ENCODE results near the gene KCNQ5. TPM values are rescaled to one million over a fixed set of nuclear protein-coding genes. Genes with fewer than 3 reads are reported as not detected.
A peak's percentile ranks its signal among the peaks of the same experiment; 100 is the strongest.
"Not testable (repeated sequence)": the region's sequence is repeated elsewhere in the genome, so short reads cannot be mapped to it uniquely, and the experiment has no call there.

The KCNQ5 gene
- total RNA-seq, 1 donor from 2014 or later, result 1.7 TPM

DNA sequence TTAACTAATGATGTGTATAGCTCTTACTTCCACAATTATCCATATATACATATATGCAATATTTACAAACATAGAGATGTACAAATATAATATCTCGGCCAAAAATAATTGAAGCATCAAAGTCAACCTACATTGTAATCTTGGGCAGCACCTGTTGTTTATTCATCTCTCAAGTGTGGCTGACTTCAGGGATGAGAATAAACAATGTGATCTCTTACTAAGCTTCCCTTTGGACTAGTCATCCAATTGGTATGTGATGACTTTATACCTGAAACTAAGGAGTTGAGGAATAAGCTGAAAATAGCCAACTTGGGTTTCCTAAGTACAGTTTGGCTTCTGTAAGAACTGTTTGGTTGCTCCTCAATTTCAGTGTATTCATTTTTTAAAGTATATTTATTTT is 346.8 kb downstream of the KCNQ5 start:
- no peak overlapping the region for H3K4me3 ChIP-seq (ENCODE audit: low read depth, low read length)
- DNase-seq (ENCODE audit: low read depth), result peak; percentile 89
- TF ChIP-seq, protein P1, sequence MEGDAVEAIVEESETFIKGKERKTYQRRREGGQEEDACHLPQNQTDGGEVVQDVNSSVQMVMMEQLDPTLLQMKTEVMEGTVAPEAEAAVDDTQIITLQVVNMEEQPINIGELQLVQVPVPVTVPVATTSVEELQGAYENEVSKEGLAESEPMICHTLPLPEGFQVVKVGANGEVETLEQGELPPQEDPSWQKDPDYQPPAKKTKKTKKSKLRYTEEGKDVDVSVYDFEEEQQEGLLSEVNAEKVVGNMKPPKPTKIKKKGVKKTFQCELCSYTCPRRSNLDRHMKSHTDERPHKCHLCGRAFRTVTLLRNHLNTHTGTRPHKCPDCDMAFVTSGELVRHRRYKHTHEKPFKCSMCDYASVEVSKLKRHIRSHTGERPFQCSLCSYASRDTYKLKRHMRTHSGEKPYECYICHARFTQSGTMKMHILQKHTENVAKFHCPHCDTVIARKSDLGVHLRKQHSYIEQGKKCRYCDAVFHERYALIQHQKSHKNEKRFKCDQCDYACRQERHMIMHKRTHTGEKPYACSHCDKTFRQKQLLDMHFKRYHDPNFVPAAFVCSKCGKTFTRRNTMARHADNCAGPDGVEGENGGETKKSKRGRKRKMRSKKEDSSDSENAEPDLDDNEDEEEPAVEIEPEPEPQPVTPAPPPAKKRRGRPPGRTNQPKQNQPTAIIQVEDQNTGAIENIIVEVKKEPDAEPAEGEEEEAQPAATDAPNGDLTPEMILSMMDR (conservative IDR thresholded peaks at IDR 0.05; ENCODE audit: low read depth, low read length), result no peak

DNA sequence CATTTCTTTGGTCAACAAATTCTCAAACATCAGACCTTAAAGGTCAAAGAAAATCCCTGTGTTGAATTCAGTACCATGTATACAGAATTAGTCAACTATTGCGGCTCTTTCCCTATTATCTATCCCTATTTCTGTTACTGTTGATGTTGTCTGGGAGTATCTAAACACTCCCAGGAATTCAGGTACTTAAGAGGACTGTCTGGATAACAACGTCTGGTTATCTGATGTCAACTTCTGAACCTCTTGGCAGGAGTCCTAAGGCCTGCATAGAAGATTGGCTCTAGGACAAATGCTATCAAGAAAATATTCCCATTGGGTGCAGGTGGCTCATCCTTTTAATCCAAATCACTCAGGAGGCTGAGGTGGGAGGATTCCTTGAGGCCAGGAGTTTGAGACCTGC is 347.8 kb downstream of the KCNQ5 start:
- TF ChIP-seq, protein P1 (conservative IDR thresholded peaks at IDR 0.05; ENCODE audit: low read depth, low read length), result no peak
- H3K4me3 ChIP-seq (ENCODE audit: low read depth, low read length), result no peak overlapping the region
- DNase-seq (ENCODE audit: low read depth), result no peak

DNA sequence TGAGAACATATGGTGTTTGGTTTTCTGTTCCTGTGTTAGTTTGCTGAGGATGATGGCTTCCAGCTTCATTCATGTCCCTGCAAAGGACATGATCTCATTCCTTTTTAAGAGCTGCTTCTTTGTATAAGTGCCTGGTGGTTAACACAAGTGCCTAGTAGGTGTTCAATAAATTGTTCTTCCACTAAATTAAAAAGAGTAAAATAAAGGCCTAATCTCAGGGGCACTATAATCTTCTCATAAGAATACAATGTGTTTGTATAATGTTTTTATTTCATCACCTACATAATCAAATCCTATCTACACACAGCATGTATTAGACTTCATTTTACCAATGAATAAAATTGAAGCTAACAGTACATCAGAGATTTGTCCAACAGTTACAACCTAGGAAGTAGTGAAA is 350.7 kb downstream of the KCNQ5 start:
- TF ChIP-seq, protein P1 (conservative IDR thresholded peaks at IDR 0.05; ENCODE audit: low read depth, low read length), result no peak
- H3K4me3 ChIP-seq (ENCODE audit: low read depth, low read length), result no peak overlapping the region
- DNase-seq (ENCODE audit: low read depth), result no peak

GRCh38 chr6:72974276-72974675 is 352.4 kb downstream of the KCNQ5 start:
- DNase-seq (ENCODE audit: low read depth), result no peak
- no peak overlapping the region for H3K4me3 ChIP-seq (ENCODE audit: low read depth, low read length)
- TF ChIP-seq, protein P1 (conservative IDR thresholded peaks at IDR 0.05; ENCODE audit: low read depth, low read length), result no peak

- TF ChIP-seq, protein P1 (conservative IDR thresholded peaks at IDR 0.05; ENCODE audit: low read depth, low read length), result no peak
- DNase-seq (ENCODE audit: low read depth), result no peak
- H3K4me3 ChIP-seq (ENCODE audit: low read depth, low read length), result no peak overlapping the region
Observed at GRCh38 chr6:72975352-72975752, 353.5 kb downstream of the KCNQ5 start.

DNA sequence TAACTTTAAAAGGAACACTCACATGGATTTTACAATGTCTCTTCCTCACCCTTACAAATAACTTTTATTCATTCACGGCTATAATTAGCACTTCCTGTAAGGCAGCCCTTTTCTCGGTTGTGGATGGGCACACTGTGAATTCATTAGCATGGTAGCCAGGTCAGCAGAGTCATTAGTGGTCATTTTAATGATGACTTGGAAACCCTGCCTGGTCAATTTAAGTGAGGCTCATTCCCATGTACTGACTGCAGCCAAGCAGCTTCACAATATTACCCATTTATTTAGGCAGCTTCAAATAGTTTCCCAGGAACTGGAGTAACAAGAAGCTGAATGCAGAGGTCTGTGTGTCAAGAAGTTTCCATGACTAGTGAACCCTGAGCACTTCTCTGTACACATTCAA is 354.6 kb downstream of the KCNQ5 start:
- TF ChIP-seq, protein P1 (conservative IDR thresholded peaks at IDR 0.05; ENCODE audit: low read depth, low read length), result no peak
- no peak for DNase-seq (ENCODE audit: low read depth)
- H3K4me3 ChIP-seq (ENCODE audit: low read depth, low read length), result no peak overlapping the region

- no peak for DNase-seq (ENCODE audit: low read depth)
- TF ChIP-seq, protein P1 (conservative IDR thresholded peaks at IDR 0.05; ENCODE audit: low read depth, low read length), result no peak
- H3K4me3 ChIP-seq (ENCODE audit: low read depth, low read length), result no peak overlapping the region
Observed at GRCh38 chr6:72977114-72977513, 355.2 kb downstream of the KCNQ5 start.

GRCh38 chr6:72978808-72979207 is 356.9 kb downstream of the KCNQ5 start:
- not testable (repeated sequence) for H3K4me3 ChIP-seq (ENCODE audit: low read depth, low read length); DNase-seq (ENCODE audit: low read depth)

- H3K4me3 ChIP-seq (ENCODE audit: low read depth, low read length); DNase-seq (ENCODE audit: low read depth): not testable (repeated sequence)
Observed at GRCh38 chr6:72984189-72984831, 362.4 kb downstream of the KCNQ5 start.

Measured in epithelial cell of proximal tubule (primary cell).